Measurements from ENCODE around the gene QSOX2.

- TF ChIP-seq CTCF (IDR thresholded peaks at IDR 0.05), result no peak
- no peak for TF ChIP-seq POLR2A (IDR thresholded peaks at IDR 0.05)
Measured at GRCh38 chr9:136187683-136188586, 57.7 kb downstream of the QSOX2 start.
